Daoy (cell line): ENCODE results near the gene FAM72D. TPM values are rescaled to one million over a fixed set of nuclear protein-coding genes. Genes with fewer than 3 reads are reported as not detected.
"Not testable (repeated sequence)": the region's sequence is repeated elsewhere in the genome, so short reads cannot be mapped to it uniquely, and the experiment has no call there.

Source experiments
- DNase-seq: peaks from one replicate; pipeline ENCODE4 v3.0.0-alpha.2; 2015; ENCODE audit warnings: low read depth
- total RNA-seq: library from RNA; depleted of rRNA; stranded (reverse); fragments of >200 nt; shearing (Covaris generic); gene quantifications from 2 replicates; pipeline ENCODE4 v1.2.3, GENCODE V29; 2014; rRNA removed

FAM72D gene
- total RNA-seq = 5.5 and 9.9 TPM in 2 replicates

DNA sequence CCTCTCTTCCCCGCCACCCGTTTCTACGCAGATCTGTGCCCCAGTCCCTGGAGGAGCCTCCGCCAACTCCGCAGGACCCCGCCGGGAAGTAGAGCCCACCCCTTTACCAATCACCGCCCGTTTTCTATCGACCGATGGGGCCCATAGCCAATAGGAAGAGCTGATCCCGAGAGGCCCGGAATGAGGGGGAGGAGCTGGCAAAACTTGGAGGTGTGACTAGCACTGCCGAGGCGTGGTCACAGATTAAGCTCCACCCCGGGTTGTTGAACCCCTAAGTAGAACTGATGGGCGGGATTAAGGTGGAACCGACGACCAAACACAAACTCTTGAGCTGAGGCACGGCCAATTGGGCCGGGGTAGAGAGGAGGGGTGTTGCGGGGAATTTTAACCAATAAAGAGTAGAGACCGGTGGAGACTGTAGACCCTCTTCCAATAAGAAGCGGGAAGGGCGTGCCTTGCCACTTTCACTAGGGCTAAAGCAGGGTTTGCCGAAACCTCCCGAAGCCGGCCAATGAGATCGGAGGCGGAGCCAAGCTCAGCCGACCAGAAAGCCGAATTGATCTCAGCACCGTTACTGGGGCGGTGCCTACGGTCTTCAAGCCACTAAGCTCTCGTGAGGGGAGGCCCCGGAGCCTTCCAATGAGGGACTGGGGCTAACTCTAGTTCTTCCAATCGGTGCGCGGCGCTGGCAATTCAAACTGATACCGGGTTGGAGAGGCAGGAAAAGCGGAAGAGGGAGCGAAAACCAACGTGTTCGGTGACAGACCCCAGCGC lies at the start of gene FAM72D, which contains the start of gene SRGAP2B:
Gene FAM72D, plus strand, starts transcription at position 691 of the 774 bp plus-strand sequence. CDS start 874 bp downstream, outside the sequence.
Gene SRGAP2B, minus strand, starts transcription at position 45 of the 774 bp plus-strand sequence. CDS start 2,427 bp downstream, outside the sequence.
- DNase-seq = not testable (repeated sequence)

DNA sequence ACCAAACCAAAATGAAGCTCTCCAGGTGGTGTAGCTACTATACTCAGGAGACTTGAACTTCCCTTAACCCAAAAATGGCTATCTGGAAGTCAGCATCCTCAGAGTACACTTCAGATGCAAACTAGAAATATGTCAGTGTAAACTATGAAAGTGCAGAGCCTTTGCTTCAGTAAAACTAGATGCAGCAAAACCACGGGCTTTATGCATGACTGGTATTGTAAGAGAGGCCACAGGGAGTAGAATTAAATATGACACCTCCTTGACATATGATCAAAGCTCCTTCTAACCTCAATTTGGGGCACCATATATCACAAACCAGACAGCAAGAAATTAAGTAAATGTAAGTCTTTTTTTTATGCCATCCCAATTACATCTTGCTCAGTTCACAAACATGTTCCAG lies 48.2 kb upstream of the FAM72D start:
- DNase-seq = not testable (repeated sequence)

DNA sequence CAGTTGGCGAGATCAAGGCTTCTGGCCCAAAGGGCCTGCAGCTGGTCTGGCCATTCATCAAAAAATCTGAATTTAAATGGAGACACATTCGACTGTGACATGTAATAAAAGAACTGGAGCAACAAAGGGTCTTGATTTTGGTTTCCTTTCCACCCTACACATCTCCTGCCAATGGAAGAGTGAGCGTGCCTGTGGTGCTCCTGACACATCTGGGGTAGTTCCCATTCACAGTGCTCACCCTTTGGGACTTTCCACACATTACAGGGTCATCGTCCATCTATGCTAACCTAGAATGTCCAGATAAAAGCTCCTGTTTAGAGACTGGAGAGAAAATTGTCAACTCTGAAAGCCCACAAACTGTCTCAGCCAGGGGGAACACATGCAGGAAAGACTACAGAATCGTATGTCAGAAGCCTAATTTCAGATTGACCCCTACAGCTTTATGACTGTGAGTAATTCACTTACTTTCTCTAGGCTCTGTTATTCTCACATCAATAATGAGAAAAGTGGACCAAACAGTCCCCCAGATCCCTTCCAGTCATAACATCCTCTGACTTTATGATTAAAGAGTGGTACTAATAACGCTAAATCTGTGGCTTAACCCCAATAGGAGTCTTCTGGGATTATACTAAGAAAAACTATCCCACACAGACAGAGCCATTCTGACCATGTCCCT lies 47.5 kb upstream of the FAM72D start:
- DNase-seq = not testable (repeated sequence)

DNA sequence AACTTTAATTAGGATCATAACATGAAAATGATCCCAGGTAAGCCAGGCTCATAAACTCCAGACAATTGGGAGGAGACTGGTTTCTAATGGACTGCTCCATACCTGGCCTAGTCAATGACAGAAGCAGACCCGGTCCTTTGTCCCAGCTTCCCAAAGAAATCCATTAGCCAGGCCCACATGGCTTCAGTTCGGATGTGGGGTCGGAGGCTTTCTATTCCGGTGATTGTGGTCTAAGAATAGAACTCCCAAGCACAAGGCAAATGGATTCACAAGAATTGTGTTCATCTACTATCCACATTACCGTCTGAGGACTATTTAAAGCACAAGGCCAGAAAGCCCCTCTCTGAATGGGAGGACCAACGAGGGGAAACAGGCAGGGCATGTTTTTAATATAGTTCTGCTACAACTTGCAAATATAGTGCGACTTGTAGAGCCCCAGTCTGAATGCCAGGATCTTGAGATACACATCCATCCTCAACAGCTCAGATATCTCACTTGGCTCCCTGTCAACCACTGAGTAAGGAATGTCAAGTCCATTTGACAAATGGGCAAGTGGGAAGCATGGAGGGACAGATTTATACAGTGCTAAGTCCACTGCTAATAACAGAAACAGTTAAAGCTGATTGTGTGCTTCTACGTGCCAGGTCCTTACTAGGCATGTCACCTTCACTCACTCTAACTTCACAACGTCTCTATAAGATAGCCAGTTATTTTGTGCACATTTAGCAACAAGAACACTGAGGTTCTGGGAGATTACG lies 43.6 kb upstream of the FAM72D start:
- not testable (repeated sequence) for DNase-seq

- DNase-seq = not testable (repeated sequence)
These were observed 42.3 kb upstream of the FAM72D start for GRCh38 chr1:145053428-145053827.

DNA sequence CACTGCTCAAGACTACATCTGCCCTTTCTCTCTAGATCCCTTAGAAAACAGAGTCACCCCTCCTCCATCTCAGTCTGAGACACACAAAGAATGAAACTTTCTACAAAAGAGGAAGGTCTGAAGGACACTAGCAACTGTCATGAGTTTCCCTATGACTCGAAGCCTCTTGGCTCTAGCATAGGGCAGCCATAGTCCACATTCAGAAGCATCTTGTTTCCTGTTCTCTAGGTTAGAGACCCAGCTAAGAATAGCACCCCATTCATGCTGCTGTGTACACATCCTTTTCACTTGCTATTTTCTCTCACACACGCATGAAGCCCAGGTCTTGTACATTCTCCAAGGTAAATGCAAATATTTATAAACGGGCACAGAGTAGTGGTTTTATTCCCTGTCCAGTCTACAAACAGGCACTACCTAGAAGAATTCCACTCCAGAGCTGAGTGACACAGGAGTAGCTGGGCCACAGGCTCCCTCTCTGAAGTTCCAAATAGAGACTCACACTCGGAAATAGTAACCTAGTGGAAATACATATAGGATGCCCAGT lies 40.5 kb upstream of the FAM72D start:
- not testable (repeated sequence) for DNase-seq

GRCh38 chr1:145058184-145058583 lies 37.6 kb upstream of the FAM72D start:
- DNase-seq = not testable (repeated sequence)

DNA sequence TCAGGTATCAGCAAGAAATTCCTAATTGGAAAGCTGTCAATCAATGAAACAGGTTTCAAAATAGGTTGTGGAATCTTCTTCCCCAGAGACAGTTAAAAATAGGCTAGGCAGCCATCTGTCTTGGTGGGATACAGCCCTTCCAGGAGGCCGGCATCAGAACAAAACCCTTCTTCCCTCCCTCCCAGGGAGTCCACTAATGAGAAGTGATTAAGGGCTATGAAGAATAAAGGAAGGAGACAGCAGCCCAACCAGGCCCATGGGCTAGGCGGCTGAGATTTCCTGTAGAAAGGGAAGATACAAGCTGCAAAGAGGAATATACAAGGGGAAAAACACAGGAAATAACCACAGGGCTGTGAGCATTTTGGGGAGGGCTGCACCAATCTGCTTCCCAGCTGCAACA lies 32.5 kb upstream of the FAM72D start:
- DNase-seq = not testable (repeated sequence)

GRCh38 chr1:145063941-145064648 lies 31.7 kb upstream of the FAM72D start:
- DNase-seq = not testable (repeated sequence)

- not testable (repeated sequence) for DNase-seq
These were observed 30.5 kb upstream of the FAM72D start for GRCh38 chr1:145065194-145065826.

- not testable (repeated sequence) for DNase-seq
These were observed 29.3 kb upstream of the FAM72D start for GRCh38 chr1:145066486-145066885.

DNA sequence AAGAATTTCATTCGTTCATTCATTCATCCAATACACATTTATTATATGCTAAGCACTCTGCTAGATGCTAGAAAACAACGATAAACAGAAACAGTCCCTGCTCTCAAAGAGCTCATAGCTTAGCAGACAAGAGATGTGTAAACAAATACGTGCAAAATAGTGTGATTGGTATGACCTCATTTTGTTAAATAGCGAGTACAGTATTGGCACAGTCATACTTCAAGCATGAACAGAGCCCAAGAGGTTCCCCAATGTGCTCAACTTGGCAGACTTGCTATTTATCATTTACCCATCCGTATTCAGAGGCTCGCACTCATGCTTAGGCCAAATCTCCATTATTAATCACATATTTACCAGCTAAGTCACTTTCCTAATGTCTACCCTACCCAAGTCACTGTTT lies 24.2 kb upstream of the FAM72D start:
- DNase-seq = not testable (repeated sequence)

DNA sequence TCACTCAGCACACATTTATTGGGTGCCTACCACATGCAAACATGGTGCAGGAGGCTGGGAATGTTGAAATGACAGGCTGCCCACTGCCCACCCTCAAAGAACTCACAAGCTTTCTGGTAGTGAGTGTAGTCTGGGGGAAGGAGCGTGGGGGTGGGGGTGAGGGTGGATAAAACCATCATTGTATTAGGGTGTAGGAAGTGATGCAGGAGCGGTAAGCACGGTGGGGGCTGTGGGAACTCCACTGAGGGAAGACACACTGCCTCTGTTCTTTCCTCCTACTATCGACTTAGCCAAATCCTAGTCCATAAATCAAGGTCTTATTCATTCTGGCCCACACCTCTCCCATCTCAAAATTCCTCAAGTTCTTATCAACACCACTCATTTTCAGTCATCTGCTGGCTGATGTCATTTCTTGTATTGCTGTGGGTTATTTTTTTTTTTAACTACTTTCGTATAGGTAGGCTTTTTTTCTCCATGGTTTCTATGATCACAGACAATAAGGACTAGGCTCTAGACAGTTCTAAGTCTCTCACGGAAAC lies 21.7 kb upstream of the FAM72D start:
- DNase-seq = not testable (repeated sequence)

DNA sequence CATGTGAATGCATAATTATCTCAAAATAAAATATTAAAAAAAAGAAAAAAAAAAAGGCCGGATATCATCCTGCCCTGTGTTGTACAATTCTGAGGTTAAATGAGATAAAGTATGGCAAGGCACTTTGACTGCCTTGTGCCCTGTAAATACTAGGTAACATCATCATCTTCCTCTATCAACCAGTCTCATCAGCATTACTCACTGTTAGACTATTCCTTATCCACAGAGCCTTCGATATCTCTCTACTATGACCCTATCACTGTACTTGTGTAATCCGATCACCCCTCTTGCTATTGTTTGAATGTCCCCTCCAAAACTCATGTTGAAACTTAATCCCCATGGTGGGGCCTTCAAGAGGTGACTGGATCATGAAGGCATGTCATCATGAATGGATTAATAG lies 18.9 kb upstream of the FAM72D start:
- not testable (repeated sequence) for DNase-seq

- DNase-seq = not testable (repeated sequence)
These were observed 17.6 kb upstream of the FAM72D start for GRCh38 chr1:145077872-145078786.

DNA sequence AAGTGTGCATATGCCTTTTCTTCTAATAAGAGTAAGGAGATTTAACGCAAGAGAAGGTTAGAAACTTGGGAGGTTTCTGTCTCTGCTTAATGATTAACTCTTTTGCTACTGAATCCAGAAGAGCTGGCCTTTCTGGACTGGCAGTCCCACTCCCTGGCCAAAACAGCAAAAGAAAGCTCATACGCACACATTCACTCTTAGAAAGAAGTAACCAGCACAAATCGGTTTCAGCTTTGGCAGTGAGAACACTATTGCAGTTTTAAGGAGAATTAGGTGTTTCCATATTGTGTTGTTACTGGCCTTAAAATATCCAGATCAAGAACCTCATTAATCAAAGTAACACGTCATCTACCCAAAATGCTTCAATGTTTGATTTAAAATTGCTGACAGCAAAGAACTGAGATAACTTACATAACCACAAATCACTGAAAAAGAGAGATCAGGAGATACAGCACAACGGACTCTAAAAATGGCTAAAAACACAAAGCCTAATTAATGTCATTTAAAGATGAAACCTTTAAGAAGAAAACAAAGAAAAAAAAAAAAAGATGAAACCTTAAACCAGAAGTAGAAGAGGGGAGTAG lies 16.9 kb upstream of the FAM72D start:
- not testable (repeated sequence) for DNase-seq

DNA sequence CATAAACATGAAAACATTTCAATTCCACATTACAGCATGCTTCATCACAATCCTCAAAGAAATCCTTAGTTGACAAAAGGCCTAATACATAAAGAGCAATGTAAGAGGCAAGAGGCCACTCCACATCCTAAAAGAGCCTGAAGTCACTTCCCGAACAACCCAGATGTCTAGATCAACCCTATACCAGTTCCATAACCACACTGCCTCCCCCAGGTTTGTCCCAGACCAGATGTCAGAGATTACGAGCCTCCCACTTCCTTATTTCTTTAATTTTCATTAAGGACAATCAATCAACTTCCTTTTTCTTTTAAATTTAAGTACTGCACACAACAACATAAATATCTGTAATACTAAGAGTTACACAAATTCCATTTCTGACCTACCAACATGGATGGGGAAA lies 16.0 kb upstream of the FAM72D start:
- DNase-seq = not testable (repeated sequence)

DNA sequence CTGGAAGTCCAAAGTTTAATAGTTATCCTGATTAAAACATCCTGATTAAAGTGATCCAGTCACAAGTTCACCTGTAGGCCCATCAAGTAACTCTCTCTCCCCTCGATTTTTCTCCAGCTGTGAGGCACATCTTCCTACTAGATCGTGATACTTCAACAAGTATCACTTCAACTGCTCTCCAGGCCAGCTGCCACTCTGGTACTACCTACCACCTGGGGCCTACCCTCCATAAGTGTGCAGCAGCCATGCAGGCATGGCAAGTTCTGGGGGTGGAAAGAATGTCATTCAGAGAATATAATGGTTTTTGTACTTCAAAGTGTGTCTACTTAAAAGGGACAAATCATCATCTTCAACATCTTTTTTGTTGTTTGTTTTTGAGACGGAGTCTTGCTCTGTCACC lies 15.6 kb upstream of the FAM72D start:
- not testable (repeated sequence) for DNase-seq
